ENCODE results near the gene SYVN1.

DNA sequence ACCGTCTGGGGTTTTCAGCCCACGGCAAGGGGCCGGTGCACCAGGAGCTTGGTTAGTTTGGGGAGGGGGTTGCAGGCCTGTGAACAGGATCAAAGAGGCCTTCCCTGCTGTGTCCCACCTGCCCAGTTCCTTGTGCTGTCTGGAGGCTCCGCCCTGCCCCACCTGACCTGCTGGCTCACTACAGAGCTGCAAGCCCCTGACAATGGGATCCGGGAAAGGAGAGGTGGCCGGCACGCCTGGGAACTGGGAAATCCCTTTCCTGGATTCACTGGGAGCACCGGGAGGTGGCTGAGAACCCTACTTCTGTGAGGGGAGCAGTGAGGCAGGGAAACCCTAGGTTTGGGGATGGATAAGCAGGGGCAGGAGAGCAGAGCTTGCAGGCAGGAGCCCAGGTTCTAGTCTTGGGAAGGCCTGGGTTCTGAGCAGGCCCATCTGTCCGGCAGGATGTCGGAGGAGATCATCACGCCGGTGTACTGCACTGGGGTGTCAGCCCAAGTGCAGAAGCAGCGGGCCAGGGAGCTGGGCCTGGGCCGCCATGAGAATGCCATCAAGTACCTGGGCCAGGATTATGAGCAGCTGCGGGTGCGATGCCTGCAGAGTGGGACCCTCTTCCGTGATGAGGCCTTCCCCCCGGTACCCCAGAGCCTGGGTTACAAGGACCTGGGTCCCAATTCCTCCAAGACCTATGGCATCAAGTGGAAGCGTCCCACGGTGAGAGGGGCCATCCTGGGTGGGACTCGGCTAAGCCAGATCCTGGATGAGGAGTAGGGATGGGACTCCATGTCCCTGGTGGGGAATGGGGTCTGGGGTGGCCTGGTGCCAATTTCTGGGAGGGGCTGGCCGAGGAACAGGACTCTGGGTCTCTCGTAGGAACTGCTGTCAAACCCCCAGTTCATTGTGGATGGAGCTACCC lies 48.2 kb upstream of the SYVN1 start:
- TF ChIP-seq, protein P1, sequence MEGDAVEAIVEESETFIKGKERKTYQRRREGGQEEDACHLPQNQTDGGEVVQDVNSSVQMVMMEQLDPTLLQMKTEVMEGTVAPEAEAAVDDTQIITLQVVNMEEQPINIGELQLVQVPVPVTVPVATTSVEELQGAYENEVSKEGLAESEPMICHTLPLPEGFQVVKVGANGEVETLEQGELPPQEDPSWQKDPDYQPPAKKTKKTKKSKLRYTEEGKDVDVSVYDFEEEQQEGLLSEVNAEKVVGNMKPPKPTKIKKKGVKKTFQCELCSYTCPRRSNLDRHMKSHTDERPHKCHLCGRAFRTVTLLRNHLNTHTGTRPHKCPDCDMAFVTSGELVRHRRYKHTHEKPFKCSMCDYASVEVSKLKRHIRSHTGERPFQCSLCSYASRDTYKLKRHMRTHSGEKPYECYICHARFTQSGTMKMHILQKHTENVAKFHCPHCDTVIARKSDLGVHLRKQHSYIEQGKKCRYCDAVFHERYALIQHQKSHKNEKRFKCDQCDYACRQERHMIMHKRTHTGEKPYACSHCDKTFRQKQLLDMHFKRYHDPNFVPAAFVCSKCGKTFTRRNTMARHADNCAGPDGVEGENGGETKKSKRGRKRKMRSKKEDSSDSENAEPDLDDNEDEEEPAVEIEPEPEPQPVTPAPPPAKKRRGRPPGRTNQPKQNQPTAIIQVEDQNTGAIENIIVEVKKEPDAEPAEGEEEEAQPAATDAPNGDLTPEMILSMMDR (IDR thresholded peaks at IDR 0.05; ENCODE audit: extremely low read depth in 1 of 2, insufficient read depth in 1 of 2, low read depth in 1 of 2, low read length in 2 of 2), result no peak
- TF ChIP-seq POLR2A (IDR thresholded peaks at IDR 0.05; ENCODE audit: low read depth, low read length) (no peak), EZH2 (IDR thresholded peaks at IDR 0.05; ENCODE audit: borderline replicate concordance, low read depth, low read length, severe bottlenecking) (no peak), POLR2AphosphoS5 (IDR thresholded peaks at IDR 0.05; ENCODE audit: insufficient read depth, low read depth, low read length) (no peak), MYC (IDR thresholded peaks at IDR 0.05; ENCODE audit: low read depth, low read length) (no peak), FOS (IDR thresholded peaks at IDR 0.05; ENCODE audit: borderline replicate concordance, insufficient read depth, low read length) (no peak), JUN (IDR thresholded peaks at IDR 0.05; ENCODE audit: borderline replicate concordance, insufficient read depth, insufficient read length, low read depth) (no peak), GATA2 (IDR thresholded peaks at IDR 0.05; ENCODE audit: insufficient read depth, insufficient read length, low read depth, low read length) (no peak)
- TF ChIP-seq, protein P2, sequence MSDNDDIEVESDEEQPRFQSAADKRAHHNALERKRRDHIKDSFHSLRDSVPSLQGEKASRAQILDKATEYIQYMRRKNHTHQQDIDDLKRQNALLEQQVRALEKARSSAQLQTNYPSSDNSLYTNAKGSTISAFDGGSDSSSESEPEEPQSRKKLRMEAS (IDR thresholded peaks at IDR 0.05; ENCODE audit: insufficient read depth, insufficient read length), result no peak

All from endothelial cell of umbilical vein (primary cell).